Frontal cortex (tissue), 4 donors: ENCODE results near the gene MS4A18. TPM values are rescaled to one million over a fixed set of nuclear protein-coding genes. Genes with fewer than 3 reads are reported as not detected.

ENCODE experiments used
- DNase-seq, 2 donors: peaks; one replicate each; pipeline ENCODE4 v3.0.0; 2012; ENCODE audit warnings: low spot score in 2 of 2
- FAIRE-seq: peaks from 2 replicates; lab custom pipeline; 2012; peaks lifted over from hg19 to GRCh38; lab: Jason Lieb, UNC
- total RNA-seq: library from RNA; depleted of rRNA; stranded (reverse); fragments of >200 nt; gene quantifications from one replicate; pipeline ENCODE4 v1.2.3, GENCODE V29; 2014
- donor health status: control.
- donor health status: control.
- donor health status: control.

Gene MS4A18
- total RNA-seq, 1 donor from 2014 or later, result not detected

- DNase-seq, result no peak
- FAIRE-seq, result no peak
Observed at GRCh38 chr11:60782393-60783140, 58.0 kb downstream of the MS4A18 start.

- DNase-seq, result no peak
- FAIRE-seq, result no peak
Observed at GRCh38 chr11:60783141-60783484, 58.6 kb downstream of the MS4A18 start.

DNA sequence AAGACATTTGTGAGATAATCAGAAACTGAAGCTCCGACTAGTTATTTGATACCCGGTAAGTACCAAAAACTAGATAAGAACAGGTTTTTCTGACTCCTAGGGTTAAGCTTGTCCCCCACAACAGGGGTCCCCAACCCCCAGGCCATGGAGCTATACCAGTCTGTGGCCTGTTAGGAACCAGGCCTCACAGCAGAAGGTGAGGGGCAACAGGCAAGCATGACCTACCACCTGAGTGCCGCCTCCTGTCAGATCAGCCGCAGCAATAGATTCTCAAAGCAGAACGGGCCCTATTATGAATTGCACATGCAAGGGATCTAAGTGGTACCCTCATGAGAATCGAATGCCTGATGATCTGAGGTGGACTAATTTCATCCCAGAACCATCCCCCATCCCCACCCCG, 59.4 kb downstream of the MS4A18 start:
- DNase-seq (no peak), FAIRE-seq (no peak)

DNA sequence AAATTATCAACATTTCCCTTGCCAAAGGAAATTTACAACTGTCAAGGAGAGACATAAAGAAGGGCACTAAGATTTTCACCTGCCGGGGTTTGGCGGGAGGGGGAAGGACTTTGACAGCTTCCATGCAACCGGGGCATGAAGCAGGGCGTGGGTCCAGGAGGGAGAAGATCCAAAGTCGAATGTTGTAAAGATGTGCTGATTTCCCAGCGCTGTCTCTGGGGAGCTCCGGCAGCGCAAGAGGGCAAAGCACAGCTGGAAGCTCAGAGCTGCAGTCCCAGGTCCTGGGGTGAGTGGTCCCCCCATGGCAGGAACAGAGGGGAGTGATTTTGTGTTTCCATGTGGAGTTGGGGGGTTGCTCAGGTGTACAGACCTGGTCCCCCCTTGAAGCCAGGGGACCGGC, 60.6 kb downstream of the MS4A18 start, which contains the start of gene MS4A10:
Gene MS4A10 (plus strand): TSS at position 198 of the 400 bp plus-strand sequence. CDS start 5,003 bp downstream, outside the sequence.
- FAIRE-seq, result no peak
- DNase-seq, result no peak

GRCh38 chr11:60785806-60786361, 61.4 kb downstream of the MS4A18 start:
- peak in 1 of 2 donors; percentile 41 for DNase-seq
- no peak for FAIRE-seq

DNA sequence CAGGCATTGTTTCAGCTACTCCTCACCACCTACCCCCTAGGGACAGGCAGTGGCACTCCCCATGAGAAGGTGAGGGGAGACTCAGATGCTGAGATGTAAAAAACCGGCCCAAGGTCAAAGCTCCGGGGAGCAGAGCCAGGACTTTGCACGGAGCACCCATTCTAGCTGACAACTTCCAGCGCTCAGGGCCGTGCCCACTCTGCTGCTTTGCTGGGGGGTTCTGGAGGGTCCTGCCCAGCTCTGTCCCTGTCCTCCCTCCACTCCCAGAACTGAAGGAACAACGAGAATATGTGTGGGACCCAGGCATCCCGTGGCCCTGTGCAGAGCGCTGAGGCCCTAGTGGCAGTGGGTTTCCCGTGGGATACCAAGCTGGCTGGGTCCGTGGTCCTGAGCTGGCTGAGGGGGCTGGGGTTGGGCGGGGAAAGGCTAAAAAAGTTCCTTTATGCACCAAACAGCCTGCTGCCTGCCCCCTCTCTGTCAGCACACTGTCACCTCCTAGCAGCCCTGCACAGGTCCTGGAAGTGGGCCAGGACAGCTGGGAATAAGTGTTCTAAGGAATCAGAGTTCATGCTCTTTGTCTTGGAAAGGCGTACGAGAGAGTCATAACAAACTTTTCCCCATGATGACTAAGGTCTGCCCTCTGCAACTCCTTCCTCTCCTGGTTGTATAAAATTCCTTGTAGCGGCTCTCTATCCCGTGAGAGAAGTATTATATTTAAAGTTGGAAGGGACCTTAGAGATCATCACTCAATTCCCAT, 62.5 kb downstream of the MS4A18 start:
- FAIRE-seq (no peak), DNase-seq (peak in 1 of 2 donors; percentile 46)

- FAIRE-seq (no peak), DNase-seq (no peak)
Observed at GRCh38 chr11:60788401-60789125, 64.0 kb downstream of the MS4A18 start.

GRCh38 chr11:60790726-60791125, 66.2 kb downstream of the MS4A18 start:
- FAIRE-seq, result no peak
- DNase-seq, result no peak

GRCh38 chr11:60791153-60791933, 66.8 kb downstream of the MS4A18 start:
- FAIRE-seq (no peak), DNase-seq (no peak)

GRCh38 chr11:60792521-60792920, 68.0 kb downstream of the MS4A18 start:
- no peak for DNase-seq
- FAIRE-seq, result no peak

Other genes starting within 250 kb of the MS4A18 start
- not detected for gene MS4A12, start 231.9 kb upstream of the MS4A18 start, total RNA-seq
- gene MS4A13, start 209.3 kb upstream of the MS4A18 start, total RNA-seq, result not detected
- 0.41 TPM for gene MS4A8, start 25.1 kb upstream of the MS4A18 start, total RNA-seq
- not detected for gene MS4A15, start 32.1 kb downstream of the MS4A18 start, total RNA-seq
- gene MS4A10, start 60.6 kb downstream of the MS4A18 start, total RNA-seq, result not detected
- 2.9 TPM for gene CCDC86, start 117.4 kb downstream of the MS4A18 start, total RNA-seq
- 1.6 TPM for gene PTGDR2, start 131.2 kb downstream of the MS4A18 start, total RNA-seq
- not detected for gene ZP1, start 142.8 kb downstream of the MS4A18 start, total RNA-seq
- 37.5 TPM for gene PRPF19, start 181.9 kb downstream of the MS4A18 start, total RNA-seq
- gene TMEM109, start 189.4 kb downstream of the MS4A18 start, total RNA-seq, result 9.4 TPM
- gene TMEM132A, start 199.7 kb downstream of the MS4A18 start, total RNA-seq, result 131 TPM
- 3.3 TPM for gene SLC15A3, start 227.5 kb downstream of the MS4A18 start, total RNA-seq
- 0.82 TPM for gene CD6, start 247.0 kb downstream of the MS4A18 start, total RNA-seq